GM12891 (cell line): ENCODE results near the gene SOCS1.

ENCODE experiments used
- DNase-seq: peaks from one replicate; pipeline ENCODE4 v3.0.0; 2011; ENCODE audit warnings: low spot score; ENCODE audit not compliant: insufficient read length
- FAIRE-seq: peaks from 2 replicates; lab custom pipeline; 2011; peaks lifted over from hg19 to GRCh38; lab: Jason Lieb, UNC
- PAX5 ChIP-seq: IDR thresholded peaks from 2 replicates; pipeline ENCODE4 v1.6.1; 2011; ENCODE audit warnings: low read length, moderate library complexity, mild to moderate bottlenecking; ENCODE audit not compliant: insufficient read depth, severe bottlenecking
- POLR2A ChIP-seq: IDR thresholded peaks from 2 replicates; pipeline ENCODE4 v1.6.1; 2011; ENCODE audit warnings: low read depth, low read length, control low read depth
- POLR2AphosphoS5 ChIP-seq: IDR thresholded peaks from 2 replicates; pipeline ENCODE4 v1.6.1; 2011; ENCODE audit warnings: low read depth, low read length, control low read depth
- POU2F2 ChIP-seq: IDR thresholded peaks from 2 replicates; pipeline ENCODE4 v1.6.1; 2011; ENCODE audit warnings: low read depth, mild to moderate bottlenecking, control low read depth, low read length, moderate library complexity
- SPI1 ChIP-seq: IDR thresholded peaks from 2 replicates; pipeline ENCODE4 v1.6.1; 2011; ENCODE audit warnings: low read depth, low read length, control low read depth
- TAF1 ChIP-seq: IDR thresholded peaks from 2 replicates; pipeline ENCODE4 v1.6.1; 2011; ENCODE audit warnings: low read depth, low read length, control low read depth

SOCS1 gene

GRCh38 chr16:11213373-11213772, 42.6 kb downstream of the SOCS1 start:
- TF ChIP-seq TAF1 (no peak), PAX5 (no peak), POU2F2 (no peak), SPI1 (no peak), POLR2A (no peak), POLR2AphosphoS5 (no peak)
- DNase-seq = no peak
- no peak for FAIRE-seq

GRCh38 chr16:11212798-11213196, 43.2 kb downstream of the SOCS1 start:
- DNase-seq (no peak), FAIRE-seq (no peak)
- TF ChIP-seq POLR2A (no peak), SPI1 (no peak), POLR2AphosphoS5 (no peak), PAX5 (no peak), TAF1 (no peak), POU2F2 (no peak)

- TF ChIP-seq POLR2AphosphoS5 = no peak
- no peak for TF ChIP-seq POU2F2
- TF ChIP-seq SPI1 = no peak
- no peak for TF ChIP-seq POLR2A
- no peak for TF ChIP-seq PAX5
- TF ChIP-seq TAF1 = no peak
- FAIRE-seq (no peak), DNase-seq (no peak)
Measured at GRCh38 chr16:11211977-11212797, 43.8 kb downstream of the SOCS1 start.

- TF ChIP-seq TAF1 (no peak), SPI1 (no peak), POLR2AphosphoS5 (no peak), POLR2A (no peak), POU2F2 (no peak), PAX5 (no peak)
- FAIRE-seq (no peak), DNase-seq (no peak)
Measured at GRCh38 chr16:11211061-11211976, 44.7 kb downstream of the SOCS1 start.

GRCh38 chr16:11210260-11210659, 45.7 kb downstream of the SOCS1 start:
- TF ChIP-seq TAF1 (no peak), POU2F2 (no peak), SPI1 (no peak), POLR2AphosphoS5 (no peak), POLR2A (no peak)
- DNase-seq (no peak), FAIRE-seq (no peak)

- DNase-seq (no peak), FAIRE-seq (no peak)
- TF ChIP-seq POLR2AphosphoS5 (no peak), SPI1 (peak; percentile 91)
Measured at GRCh38 chr16:11208916-11209665, 46.9 kb downstream of the SOCS1 start.

GRCh38 chr16:11207646-11208045, 48.4 kb downstream of the SOCS1 start:
- FAIRE-seq = no peak
- TF ChIP-seq SPI1 = no peak
- TF ChIP-seq POU2F2 = no peak
- no peak for TF ChIP-seq PAX5
- TF ChIP-seq TAF1 = no peak
- TF ChIP-seq POLR2A = no peak
- TF ChIP-seq POLR2AphosphoS5 = no peak
- no peak for DNase-seq

GRCh38 chr16:11205754-11206581, 50.0 kb downstream of the SOCS1 start:
- DNase-seq = no peak
- TF ChIP-seq SPI1 (no peak), POU2F2 (peak; percentile 97)
- no peak for FAIRE-seq
